ENCODE data around the gene LYPLAL1.

The LYPLAL1 gene

DNA sequence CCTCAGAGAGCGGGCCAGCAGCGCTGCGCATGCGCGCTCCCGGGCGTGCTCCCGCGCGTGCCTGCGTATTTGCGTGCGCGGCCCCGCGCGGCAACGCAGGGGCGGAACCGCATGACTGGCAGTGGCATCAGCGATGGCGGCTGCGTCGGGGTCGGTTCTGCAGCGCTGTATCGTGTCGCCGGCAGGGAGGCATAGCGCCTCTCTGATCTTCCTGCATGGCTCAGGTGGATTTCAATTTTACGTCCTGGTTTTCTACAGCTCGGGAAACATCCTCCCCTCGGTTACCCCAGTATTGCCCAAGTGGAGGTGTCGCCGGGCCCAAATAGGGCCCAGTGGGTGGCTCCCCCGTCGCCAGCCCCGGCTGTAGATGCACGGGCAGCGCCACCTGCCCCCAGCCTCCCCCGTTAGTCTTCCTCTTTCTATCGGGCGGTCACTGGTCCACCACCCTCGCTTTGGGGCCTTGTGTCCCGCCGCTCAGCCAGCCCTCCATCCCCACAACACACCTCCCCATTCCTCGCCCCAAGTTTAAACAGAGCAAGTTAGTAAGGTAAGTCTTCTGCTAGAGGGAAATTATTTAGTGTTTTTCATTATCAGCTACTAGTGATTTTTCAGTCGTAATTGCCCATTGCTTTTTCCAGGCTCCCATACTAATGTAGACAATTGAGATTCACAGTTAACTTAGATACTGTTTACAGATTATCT, at the start of gene LYPLAL1:
Gene LYPLAL1, plus strand, starts transcription at position 121 of the 702 bp plus-strand sequence. Its CDS starts 13 bp downstream, at position 134.
- DNase-seq (ENCODE audit: low read depth, low spot score), result peak; percentile 68

DNA sequence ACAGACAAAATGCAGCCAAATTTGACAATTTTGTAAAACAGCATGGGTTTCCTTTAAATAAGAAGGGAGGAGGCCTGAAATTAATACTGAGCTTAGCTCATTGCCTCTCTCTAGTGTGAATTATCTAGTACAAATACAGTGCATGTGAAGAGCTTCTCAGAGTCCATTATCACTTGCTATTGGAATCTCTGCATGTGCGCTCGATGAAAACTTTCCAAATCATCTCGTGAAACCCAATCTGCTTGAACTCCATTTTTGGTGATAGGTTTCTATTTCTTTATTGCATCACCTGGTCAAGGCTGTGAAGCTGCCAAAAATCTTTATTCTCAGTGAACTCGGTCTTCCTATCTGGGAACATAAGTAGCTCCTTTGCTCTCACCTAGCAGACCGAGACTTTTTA, 49.5 kb upstream of the LYPLAL1 start:
- DNase-seq (ENCODE audit: low read depth, low spot score), result no peak

DNA sequence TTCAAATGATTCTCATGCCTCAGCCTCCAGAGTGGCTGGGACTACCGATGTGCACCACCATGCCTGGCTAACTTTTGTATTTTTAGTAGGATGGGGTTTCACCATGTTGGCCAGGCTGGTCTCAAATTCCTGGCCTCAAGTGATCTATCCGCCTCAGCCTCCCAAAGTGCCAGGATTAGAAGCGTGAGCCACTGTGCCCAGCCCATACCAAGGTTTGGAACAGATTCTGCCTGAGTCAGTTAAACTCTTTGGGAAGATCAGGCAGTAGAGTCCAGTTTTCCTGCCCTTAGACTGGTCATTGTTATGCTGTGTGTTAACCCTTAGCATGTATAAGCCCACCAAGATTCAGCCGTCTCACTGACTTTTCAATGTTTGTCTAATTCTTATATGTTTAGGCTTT, 48.3 kb upstream of the LYPLAL1 start:
- no peak for DNase-seq (ENCODE audit: low read depth, low spot score)

DNA sequence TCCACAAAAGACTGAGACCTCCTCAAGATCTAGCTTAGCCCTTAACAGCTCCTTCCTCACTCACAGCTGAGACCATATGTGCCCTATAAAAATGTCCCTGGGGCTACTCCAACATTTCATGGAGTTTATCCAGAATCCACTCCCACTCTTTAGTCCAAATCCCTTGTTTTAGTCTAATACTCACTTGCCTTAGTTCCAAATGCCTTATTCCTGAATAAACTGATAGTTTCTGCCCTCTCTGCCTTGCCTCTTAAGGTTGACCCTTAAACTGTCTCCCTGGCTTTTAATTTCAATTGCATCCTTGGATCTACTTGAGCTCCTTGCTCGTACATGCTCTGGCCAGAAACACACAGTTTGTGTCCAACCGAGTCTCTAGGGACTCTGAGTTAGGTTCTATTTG, 47.3 kb upstream of the LYPLAL1 start:
- no peak for DNase-seq (ENCODE audit: low read depth, low spot score)

DNA sequence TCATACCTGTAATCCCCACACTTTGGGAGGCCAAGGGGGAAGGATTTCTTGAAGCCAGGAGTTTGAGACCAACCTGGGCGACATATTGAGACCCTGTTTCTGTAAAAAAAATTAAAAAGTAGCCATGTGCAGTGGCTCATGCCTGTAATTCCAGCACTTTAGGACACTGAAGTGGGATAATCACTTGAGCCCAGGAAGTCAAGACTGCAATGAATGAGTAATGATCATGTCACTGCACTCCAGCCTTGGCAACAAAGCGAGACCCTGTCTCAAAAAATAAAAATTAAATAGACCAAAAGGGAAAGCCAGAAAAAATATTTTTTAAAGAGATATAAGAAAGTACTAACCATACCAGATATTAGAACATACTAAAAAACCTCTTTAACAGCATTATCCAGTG, 44.7 kb upstream of the LYPLAL1 start:
- no peak for DNase-seq (ENCODE audit: low read depth, low spot score)

DNA sequence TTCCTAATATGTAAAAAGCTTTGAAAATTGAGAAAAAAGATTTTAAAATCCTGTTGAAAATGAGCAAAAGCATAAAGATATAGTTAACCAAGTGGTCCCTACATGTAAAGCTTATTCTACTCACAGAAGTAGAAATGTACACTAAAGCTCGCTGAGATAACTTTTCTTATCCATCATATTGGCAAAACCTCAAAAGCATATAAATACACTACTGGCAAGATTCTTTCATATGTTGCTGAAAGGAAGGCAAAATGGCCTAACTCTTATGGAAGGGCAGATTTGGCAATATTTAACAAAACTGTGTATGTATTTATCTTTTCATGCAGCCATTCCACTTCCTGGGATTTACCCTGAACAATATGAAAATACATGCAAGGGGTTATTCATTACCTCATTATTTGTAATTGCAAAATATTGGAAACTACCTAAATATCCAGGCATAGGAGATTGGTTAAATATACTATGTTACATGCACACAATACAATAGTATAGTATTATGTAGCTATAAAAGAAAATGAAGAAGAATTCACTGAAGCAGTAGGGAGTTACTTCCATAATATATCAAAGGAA, 43.2 kb upstream of the LYPLAL1 start:
- DNase-seq (ENCODE audit: low read depth, low spot score), result no peak

DNA sequence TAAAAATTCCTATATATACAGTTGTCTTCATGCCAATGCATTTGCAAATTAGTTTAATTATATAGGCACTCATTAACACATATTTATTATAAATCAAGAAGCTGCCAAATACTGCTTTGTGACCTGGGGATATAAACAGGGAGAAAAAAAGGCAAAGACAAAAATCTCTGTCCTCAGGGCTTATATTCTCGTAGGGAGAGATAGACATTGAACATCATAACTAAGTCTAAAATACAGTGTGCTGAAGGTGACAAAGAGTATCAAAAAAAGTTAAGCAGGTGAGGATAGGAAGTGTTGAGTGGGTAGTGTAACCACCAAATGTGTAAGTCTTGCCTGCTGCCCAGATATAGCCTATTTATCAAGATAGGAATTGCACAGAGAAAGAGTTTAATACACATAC, 40.7 kb upstream of the LYPLAL1 start:
- DNase-seq (ENCODE audit: low read depth, low spot score), result no peak

DNA sequence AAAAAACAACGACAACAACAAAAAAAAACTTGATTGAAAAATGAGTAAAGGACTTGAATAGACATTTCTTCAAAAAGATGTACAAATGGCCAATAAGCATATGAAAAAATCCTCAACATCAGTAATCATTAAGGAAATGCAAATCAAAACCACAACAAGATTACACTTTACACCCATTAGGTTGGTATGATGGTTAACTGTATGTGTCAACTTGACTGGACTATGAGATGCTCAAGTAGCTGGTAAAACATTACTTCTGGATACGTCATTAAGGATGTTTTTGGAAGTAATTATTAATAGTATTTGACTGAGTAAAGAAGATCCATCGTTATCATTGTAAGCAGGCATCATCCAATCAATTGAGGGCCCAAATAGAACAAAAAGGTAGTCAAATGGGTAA, 34.9 kb upstream of the LYPLAL1 start:
- no peak for DNase-seq (ENCODE audit: low read depth, low spot score)

DNA sequence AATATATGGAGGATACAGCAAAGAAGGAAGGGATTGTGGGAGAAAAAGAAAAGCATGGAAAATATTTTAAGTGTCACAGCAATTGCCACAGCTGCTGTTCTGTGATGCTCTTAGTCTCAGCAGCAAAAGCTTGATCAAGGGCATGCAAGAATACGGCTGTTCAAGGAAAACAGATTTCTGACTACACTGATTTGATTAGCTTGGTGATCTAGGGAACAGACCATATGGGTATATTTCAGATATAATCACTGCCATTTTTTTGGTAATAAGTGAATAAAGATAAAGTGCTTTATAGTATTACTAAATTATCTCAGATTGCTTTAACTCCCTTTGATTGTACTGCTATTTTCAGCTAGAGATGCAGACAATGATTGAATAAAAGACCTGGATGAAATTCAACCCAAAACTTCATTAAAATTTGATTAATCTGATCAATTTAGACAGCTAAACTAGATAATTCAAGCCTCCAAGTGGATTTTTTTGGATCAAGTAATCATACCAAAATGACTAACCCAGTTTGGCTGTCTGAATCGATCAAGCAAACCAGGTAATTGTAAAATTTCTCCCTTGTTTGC, 33.3 kb upstream of the LYPLAL1 start:
- DNase-seq (ENCODE audit: low read depth, low spot score), result no peak

DNA sequence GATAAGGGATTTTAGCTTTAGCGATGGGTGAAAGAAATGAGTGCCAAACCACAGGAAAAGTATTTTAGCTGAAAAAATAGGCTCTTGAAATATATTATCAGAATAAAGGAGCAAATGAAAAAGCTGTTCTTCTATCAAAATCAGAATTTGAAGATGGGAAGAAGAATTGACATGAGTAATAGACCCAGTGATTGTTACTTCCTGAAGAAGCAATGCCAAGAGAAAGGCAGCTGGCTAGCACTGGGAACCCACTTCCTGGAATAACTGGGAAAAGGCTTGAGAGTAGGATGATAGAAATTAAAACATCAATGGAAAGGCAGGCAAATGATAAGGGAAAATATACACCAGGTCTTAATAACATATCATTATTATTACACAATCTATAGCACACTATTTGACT, 29.9 kb upstream of the LYPLAL1 start:
- no peak for DNase-seq (ENCODE audit: low read depth, low spot score)

DNA sequence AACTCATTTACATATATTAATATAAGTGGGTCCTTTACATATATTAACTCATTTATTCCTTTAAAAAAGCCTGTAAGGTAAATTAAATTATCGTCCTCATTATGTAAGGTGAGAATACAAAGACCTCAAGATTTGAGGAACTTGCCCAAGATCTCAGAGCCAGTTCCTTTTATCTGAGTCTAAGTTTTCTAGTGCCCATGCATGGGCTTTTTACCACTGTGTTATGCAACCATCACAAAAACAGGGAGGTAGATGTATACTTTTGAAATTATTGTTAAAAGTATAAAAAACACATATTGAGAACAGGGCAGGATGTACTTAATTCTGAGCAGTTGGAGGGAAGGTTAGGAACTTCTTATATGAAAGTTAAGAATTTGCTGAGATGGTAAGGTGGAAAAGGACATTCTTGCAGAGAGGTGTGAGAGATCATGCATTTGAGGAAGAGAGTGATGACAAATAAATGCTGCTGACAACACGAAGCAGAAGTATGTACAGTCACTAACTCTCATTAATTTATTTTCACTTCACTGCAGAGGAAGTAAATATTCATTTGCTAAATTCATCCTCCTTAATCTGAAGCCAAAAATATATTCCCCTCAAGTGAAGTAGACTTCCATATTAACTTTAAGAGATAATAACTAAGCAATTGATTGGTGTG, 28.9 kb upstream of the LYPLAL1 start:
- DNase-seq (ENCODE audit: low read depth, low spot score), result no peak

DNA sequence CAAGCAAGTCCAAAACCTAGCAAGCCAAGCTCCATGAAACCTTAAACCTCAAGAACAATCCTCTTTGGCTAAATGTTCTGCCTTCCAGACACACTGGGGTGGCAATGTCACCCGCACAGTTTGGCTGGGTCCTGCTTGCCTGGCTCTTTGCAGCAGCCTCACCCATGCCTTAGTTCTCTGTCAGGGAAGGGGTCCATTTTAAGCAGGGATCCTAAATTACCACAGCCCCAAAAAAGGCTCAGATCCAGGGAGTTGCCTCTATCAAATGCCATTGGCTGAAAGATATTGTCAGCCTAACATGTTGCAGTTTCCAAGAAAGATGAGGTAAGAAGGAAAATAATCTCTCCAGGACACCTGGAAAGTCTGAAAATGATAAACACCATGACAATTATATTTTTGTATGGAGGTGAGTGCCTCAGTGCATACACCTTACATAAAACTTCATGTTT, 26.1 kb upstream of the LYPLAL1 start:
- DNase-seq (ENCODE audit: low read depth, low spot score), result no peak

DNA sequence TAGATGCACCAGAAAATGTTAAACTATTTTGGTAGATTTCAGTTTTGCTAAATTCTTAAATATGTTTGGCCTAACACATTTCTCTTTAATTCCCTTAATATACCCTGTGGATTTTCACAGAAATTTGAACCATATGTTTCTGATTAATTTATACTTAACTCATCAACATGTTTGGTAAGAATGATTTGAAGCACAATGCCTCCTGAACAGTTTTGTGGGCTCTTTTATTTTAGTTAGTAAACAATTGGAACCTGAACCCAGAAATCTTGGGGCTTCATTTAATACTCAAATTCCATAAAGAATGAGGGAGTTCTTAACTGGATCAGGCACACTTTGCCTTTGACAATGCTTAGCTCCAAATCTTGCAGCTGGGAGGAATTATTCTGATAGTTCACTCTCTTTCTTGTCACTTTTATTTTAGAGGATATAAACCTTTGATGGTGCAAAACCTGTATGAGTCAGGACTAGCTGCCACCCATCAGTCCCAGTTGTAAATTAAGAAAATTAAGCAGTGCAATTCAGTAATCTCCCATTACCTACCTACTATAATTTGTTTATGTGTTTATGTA, 24.6 kb upstream of the LYPLAL1 start:
- DNase-seq (ENCODE audit: low read depth, low spot score), result no peak

DNA sequence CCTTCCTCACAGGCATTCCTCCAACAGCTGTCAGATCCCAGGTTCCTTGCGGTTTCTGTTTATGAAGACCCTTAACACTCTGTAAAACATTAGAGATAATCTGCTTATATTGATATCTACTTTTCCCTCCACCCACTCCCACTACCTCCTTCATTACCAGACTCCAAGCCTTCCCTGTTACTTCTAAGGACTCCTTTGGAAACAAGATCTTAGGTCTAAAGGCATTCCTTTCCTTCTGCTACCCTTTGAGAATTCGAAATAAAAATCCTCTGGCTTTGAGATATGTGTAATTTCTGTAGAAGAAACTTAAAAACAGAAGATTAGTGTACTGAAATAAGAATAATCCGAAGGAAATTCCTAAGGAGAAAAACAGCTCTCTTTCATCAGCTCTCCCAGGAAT, 23.7 kb upstream of the LYPLAL1 start:
- no peak for DNase-seq (ENCODE audit: low read depth, low spot score)

DNA sequence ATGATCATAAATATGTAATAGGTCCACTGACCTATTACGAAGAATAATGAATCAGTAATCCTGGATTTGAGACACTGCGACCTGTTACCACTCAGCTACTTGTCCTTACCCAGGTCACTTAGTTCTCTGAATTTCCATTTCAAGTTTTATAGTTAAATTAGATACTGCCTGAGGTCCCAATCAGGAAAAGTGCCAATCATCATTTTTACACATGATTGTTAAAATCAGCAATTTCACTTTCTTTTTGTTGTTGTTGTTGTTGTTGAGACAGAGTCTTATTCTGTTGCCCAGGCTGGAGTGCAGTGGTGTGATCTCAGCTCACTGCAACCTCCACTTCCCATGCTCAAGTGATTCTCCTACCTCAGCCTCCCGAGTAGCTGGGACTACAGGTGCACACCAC, 22.8 kb upstream of the LYPLAL1 start:
- no peak for DNase-seq (ENCODE audit: low read depth, low spot score)

DNA sequence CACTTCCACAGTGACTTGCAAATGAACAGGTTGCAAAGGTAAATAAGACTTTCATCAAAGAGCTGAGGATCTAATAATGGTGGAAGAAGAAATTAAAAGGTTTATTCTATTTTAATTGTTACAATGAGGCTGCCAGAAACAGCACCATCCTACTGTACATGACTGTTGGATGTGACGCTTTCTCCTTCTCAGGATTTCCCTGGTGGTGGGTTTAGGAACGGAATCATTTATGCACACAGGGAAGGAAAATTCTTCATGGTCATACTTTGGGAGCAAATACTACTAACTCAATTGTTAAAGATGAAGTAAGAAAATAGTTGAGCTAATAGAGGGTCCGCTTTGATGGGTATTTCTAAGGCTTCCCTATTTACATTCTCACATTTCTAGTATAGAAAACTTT, 22.2 kb upstream of the LYPLAL1 start:
- no peak for DNase-seq (ENCODE audit: low read depth, low spot score)

DNA sequence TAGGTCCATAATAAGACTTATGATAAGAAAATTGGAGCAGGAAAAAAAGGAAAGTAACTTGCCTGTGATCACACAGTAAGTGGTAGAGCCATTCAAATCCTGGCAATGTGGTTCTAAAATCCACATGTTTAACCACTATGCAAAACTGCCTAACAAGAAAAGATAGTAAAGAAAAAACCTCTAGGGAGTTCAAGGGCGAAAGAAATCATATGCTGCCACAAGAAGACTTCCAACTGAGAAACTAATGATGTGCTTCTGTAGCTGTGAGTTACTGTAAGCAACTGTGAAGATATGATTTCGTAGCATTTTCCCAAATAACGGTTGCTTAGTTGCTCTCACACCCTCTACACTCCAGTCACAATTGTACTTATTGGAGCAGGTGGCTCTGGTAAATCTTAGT, 20.9 kb upstream of the LYPLAL1 start:
- DNase-seq (ENCODE audit: low read depth, low spot score), result no peak

DNA sequence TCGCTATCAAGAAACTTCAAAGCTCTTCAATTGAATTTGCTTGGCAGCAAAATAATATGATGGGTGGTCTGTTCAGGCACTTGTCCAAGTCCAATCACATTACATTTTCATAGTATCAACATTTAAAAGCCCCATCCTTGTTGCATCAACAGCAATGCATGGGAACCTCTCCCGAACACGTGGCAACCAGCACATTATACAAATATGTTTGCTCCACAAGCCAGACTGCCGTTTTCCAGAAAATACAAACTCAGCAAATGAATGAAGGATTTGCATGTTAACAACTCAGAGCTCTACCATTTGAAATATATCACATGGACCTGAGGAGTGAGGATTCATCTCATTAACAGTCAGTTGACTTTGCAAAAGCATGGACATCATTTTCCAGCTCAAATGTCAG, 20.0 kb upstream of the LYPLAL1 start:
- no peak for DNase-seq (ENCODE audit: low read depth, low spot score)

DNA sequence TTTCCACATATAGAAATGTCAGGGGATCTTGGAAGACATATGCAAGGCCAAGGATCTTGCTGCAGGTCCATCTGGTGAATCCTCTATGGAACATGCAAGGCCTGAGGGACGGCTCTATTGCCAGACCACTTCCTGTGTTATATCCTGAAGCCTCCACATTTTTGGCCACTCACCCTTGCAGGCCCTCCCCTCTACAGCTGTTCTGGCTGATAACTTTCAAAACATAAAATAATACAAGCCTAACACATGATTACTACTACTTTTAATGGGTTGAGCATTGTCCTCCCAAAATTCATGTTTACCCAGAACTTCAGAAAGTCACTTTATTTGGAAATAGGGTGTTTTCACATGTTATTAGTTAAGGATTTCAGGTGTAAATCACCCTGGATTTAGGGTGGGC, 18.5 kb upstream of the LYPLAL1 start:
- no peak for DNase-seq (ENCODE audit: low read depth, low spot score)

DNA sequence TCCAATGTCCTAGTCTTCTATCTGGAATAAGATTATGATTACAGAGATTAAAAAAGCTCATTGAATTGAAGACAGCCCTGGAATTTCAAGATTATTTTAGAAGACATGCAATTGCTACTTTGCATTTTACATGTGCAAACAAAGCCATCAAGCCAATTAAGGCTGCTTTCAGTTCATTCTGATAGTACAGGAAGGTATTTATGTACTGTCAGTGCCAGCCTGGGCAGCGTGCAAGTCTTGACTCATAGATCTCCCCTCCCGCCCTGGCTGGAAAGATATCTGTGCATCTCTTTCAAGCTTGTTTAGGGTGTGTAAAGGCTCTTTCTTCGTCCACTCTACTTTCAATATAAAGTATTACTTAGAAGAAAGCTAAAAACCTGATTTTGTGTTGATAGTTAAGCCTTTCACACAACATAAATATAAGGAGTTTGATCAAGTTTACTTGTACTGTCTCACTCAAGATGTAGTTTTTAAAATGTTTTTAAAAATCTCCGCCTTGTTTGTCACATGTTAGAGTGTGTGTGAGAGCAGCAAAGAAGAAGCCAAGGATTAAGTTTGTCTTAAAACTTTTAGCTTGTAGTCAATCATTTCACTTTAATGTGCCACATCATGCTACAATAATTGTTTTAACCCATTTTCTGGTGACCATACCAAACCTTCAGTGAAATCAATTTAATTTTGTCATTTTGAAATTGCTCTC, 13.6 kb upstream of the LYPLAL1 start:
- no peak for DNase-seq (ENCODE audit: low read depth, low spot score)

DNA sequence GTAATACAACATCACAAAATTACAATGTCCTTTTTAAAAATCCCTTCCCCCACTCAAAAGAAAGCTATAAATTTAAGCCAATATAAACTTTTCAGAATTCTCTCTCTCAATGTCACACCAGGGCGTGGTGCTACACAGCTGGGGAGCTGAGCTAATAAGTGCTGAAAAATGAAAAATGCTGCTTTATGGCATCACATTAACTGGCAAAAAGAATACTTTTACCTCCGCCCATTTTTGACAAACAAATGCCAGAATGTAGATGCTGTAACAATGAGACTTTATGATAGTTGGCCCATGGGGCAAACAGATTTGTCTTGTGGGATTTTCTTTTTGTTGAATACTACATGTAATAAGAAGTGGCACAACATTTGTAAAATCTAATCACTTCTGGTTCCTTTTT, 12.7 kb upstream of the LYPLAL1 start:
- no peak for DNase-seq (ENCODE audit: low read depth, low spot score)

DNA sequence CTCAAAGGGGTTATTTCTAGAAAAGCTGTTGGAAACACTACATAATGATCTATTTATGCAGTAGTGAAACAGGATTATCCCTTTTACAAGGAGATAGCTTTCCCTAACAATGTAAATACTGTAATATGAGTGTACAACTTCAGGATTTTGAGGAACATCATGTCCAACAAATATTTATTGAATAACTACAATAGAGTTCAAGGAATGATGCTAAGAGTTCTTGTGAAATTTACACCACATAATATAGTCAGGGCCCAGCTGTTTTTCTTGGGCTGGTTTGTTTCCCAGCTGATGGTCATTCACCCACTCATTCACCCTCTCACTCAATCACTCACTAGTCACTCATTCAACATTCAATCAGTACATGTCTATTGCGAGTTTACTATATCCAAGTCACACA, 12.3 kb upstream of the LYPLAL1 start:
- DNase-seq (ENCODE audit: low read depth, low spot score), result no peak
